HEK293 (cell line): ENCODE measurements around the gene WDR18.

Experiments
- CTCF ChIA-PET: fragments of 350-600 bp; formaldehyde crosslinking; extraction: SDS; loops from one replicate; lab custom pipeline; 2021; ENCODE audit warnings: antibody characterized with exemption; lab: Yijun Ruan, JAX
- POLR2A ChIA-PET: fragments of 300-600 bp; formaldehyde crosslinking; extraction: SDS; loops from one replicate; lab custom pipeline; 2020; ENCODE audit warnings: antibody characterized with exemption, inconsistent platforms; lab: Yijun Ruan, JAX
- H3K27ac ChIP-seq: fragments of 200-500 bp; sonication (Bioruptor generic); 2 replicates; pipeline ENCODE4 v1.5.1; 2014; ENCODE audit warnings: low read depth, low read length, control low read depth, inconsistent platforms; ENCODE audit errors: extremely low read depth
- H3K36me3 ChIP-seq, 2 experiments: fragments of 200-500 bp in 1 of 2; sonication (Bioruptor generic) in 1 of 2; 1 replicate in 1 of 2; 2 replicates in 1 of 2; pipeline ENCODE4 v1.5.1; 2014 to 2017; ENCODE audit warnings: inconsistent platforms in 2 of 2, low read length in 2 of 2; ENCODE audit not compliant: control insufficient read depth in 2 of 2, insufficient read depth in 1 of 2
- H3K4me1 ChIP-seq: fragments of 200-500 bp; sonication (Bioruptor generic); 2 replicates; pipeline ENCODE4 v1.5.1; 2014; ENCODE audit warnings: mild to moderate bottlenecking, low read length, inconsistent platforms; ENCODE audit not compliant: control insufficient read depth, insufficient read depth
- H3K4me3 ChIP-seq: 2 replicates; pipeline ENCODE4 v1.5.1; 2011; ENCODE audit warnings: low read depth, mild to moderate bottlenecking, control low read depth, low read length, moderate library complexity
- H3K9me3 ChIP-seq: fragments of 200-500 bp; sonication (Bioruptor generic); 2 replicates; pipeline ENCODE4 v1.5.1; 2014; ENCODE audit warnings: low read depth, low read length, inconsistent platforms; ENCODE audit not compliant: control insufficient read depth, insufficient read depth
- KLF8 ChIP-seq: fragments of 450-650 bp; formaldehyde crosslinking; IDR thresholded peaks from 2 replicates; pipeline ENCODE4 v1.5.1; 2016; ENCODE audit warnings: missing biosample characterization, missing genetic modification characterization
- KLF9 ChIP-seq: fragments of 450-650 bp; formaldehyde crosslinking; IDR thresholded peaks from 2 replicates; pipeline ENCODE4 v1.5.1; 2016; ENCODE audit warnings: missing biosample characterization, missing genetic modification characterization, low read depth
- RBAK ChIP-seq: fragments of 450-650 bp; formaldehyde crosslinking; IDR thresholded peaks from 2 replicates; pipeline ENCODE4 v1.5.1; 2016; ENCODE audit warnings: missing biosample characterization, missing genetic modification characterization
- ZNF112 ChIP-seq: fragments of 450-650 bp; formaldehyde crosslinking; IDR thresholded peaks from 2 replicates; pipeline ENCODE4 v1.5.0; 2017; ENCODE audit warnings: missing biosample characterization, missing genetic modification characterization
- ZNF133 ChIP-seq: fragments of 450-650 bp; formaldehyde crosslinking; IDR thresholded peaks from 2 replicates; pipeline ENCODE4 v1.5.1; 2016; ENCODE audit warnings: missing biosample characterization, missing genetic modification characterization
- ZNF138 ChIP-seq: fragments of 450-650 bp; formaldehyde crosslinking; IDR thresholded peaks from 2 replicates; pipeline ENCODE4 v1.5.1; 2016; ENCODE audit warnings: missing biosample characterization, missing genetic modification characterization, borderline replicate concordance
- ZNF2 ChIP-seq: fragments of 450-650 bp; formaldehyde crosslinking; IDR thresholded peaks from 2 replicates; pipeline ENCODE4 v1.5.1; 2016; ENCODE audit warnings: missing biosample characterization, missing genetic modification characterization
- ZNF350 ChIP-seq: fragments of 450-650 bp; formaldehyde crosslinking; IDR thresholded peaks from 2 replicates; pipeline ENCODE4 v1.5.0; 2017; ENCODE audit warnings: missing biosample characterization, mild to moderate bottlenecking, missing genetic modification characterization
- ZNF404 ChIP-seq: fragments of 450-650 bp; formaldehyde crosslinking; IDR thresholded peaks from 2 replicates; pipeline ENCODE4 v1.5.1; 2017; ENCODE audit warnings: missing biosample characterization, missing genetic modification characterization
- ZNF510 ChIP-seq: fragments of 450-650 bp; formaldehyde crosslinking; IDR thresholded peaks from 2 replicates; pipeline ENCODE4 v1.5.1; 2018; ENCODE audit warnings: mild to moderate bottlenecking, missing genetic modification characterization, missing biosample characterization; ENCODE audit not compliant: insufficient replicate concordance
- ZNF529 ChIP-seq: fragments of 450-650 bp; formaldehyde crosslinking; IDR thresholded peaks from 2 replicates; pipeline ENCODE4 v1.5.1; 2017; ENCODE audit warnings: missing genetic modification characterization, missing biosample characterization; ENCODE audit not compliant: insufficient replicate concordance
- ZNF558 ChIP-seq: fragments of 450-650 bp; formaldehyde crosslinking; IDR thresholded peaks from 2 replicates; pipeline ENCODE4 v1.5.1; 2016; ENCODE audit warnings: missing biosample characterization, missing genetic modification characterization
- ZNF600 ChIP-seq: fragments of 450-650 bp; formaldehyde crosslinking; IDR thresholded peaks from 2 replicates; pipeline ENCODE4 v1.5.1; 2016; ENCODE audit warnings: missing biosample characterization, missing genetic modification characterization
- ZNF76 ChIP-seq: fragments of 450-650 bp; formaldehyde crosslinking; IDR thresholded peaks from 2 replicates; pipeline ENCODE4; 2016; ENCODE audit warnings: low read depth, missing biosample characterization, missing genetic modification characterization, borderline replicate concordance
- ZNF837 ChIP-seq: fragments of 450-650 bp; formaldehyde crosslinking; IDR thresholded peaks from 2 replicates; pipeline ENCODE4 v1.5.1; 2016; ENCODE audit warnings: missing biosample characterization, missing genetic modification characterization
- TF ChIP-seq, protein P1 (sequence below): fragments of 450-650 bp; formaldehyde crosslinking; IDR thresholded peaks from 2 replicates; pipeline ENCODE4 v1.5.1; 2017; ENCODE audit warnings: missing biosample characterization, missing genetic modification characterization
- TF ChIP-seq, protein P2 (sequence below): fragments of 450-650 bp; formaldehyde crosslinking; IDR thresholded peaks from 2 replicates; pipeline ENCODE4 v1.5.1; 2016; ENCODE audit warnings: missing biosample characterization, missing genetic modification characterization
- TF ChIP-seq, protein P3 (sequence below): fragments of 450-650 bp; formaldehyde crosslinking; IDR thresholded peaks from 2 replicates; pipeline ENCODE4 v1.5.1; 2016; ENCODE audit warnings: missing biosample characterization, missing genetic modification characterization
- TF ChIP-seq, protein P4 (sequence below): fragments of 450-650 bp; formaldehyde crosslinking; IDR thresholded peaks from 2 replicates; pipeline ENCODE4 v1.5.1; 2017; ENCODE audit warnings: missing biosample characterization, mild to moderate bottlenecking, missing genetic modification characterization, moderate library complexity
- TF ChIP-seq, protein P5 (sequence below): fragments of 450-650 bp; formaldehyde crosslinking; IDR thresholded peaks from 2 replicates; pipeline ENCODE4 v1.5.1; 2016; ENCODE audit warnings: missing biosample characterization, missing genetic modification characterization
- TF ChIP-seq, protein P6 (sequence below): fragments of 450-650 bp; formaldehyde crosslinking; IDR thresholded peaks from 2 replicates; pipeline ENCODE4 v1.5.1; 2016; ENCODE audit warnings: missing biosample characterization, missing genetic modification characterization
- TF ChIP-seq, protein P7 (sequence below): fragments of 450-650 bp; formaldehyde crosslinking; IDR thresholded peaks from 2 replicates; pipeline ENCODE4 v1.5.1; 2016; ENCODE audit warnings: missing biosample characterization, missing genetic modification characterization, low read depth

WDR18 gene

DNA sequence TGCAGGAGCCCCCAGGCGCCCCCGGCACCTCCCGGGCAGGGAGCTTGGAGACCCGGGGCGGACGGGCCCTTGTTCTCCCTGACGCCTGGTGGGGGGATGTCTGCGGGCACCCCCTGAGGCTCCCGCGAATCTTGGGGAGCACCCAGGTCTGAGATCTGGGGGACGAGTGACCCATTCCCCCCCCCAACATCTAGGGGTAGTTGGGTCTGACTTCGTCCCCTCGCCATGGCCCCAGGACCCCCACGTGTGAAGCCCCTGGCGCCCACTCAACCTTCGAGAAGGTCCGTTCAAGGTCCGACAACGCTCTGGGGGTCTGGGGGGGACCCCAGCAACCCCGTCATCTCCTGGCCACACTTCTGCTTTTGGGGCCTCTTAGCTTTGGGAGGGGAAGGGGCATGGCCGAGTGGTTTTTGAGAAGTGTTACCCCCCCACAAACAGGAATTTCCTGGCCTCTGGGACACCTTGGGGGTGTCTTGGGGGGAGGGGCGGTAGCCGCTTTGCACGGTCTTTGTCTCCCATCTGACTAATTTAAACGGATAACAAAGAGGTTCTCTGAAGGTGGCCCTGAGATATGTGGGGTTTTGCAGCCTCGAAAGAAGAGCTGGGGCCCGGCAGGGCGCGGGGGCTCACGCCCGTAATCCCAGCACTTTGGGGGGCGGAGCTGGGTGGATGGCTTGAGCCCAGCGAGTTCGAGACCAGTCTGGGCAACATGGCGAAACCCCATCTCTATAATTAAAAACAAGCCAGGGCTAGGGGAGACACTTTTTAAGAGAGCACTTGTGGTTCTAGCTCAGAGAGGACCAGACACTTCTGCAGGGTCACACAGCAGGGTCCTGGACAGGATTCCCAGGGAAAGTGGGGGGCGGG is 42.9 kb downstream of the WDR18 start (continued):
- TF ChIP-seq, protein P1, sequence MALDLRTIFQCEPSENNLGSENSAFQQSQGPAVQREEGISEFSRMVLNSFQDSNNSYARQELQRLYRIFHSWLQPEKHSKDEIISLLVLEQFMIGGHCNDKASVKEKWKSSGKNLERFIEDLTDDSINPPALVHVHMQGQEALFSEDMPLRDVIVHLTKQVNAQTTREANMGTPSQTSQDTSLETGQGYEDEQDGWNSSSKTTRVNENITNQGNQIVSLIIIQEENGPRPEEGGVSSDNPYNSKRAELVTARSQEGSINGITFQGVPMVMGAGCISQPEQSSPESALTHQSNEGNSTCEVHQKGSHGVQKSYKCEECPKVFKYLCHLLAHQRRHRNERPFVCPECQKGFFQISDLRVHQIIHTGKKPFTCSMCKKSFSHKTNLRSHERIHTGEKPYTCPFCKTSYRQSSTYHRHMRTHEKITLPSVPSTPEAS (tag by site-specific recombination), result no peak
- TF ChIP-seq, protein P2, sequence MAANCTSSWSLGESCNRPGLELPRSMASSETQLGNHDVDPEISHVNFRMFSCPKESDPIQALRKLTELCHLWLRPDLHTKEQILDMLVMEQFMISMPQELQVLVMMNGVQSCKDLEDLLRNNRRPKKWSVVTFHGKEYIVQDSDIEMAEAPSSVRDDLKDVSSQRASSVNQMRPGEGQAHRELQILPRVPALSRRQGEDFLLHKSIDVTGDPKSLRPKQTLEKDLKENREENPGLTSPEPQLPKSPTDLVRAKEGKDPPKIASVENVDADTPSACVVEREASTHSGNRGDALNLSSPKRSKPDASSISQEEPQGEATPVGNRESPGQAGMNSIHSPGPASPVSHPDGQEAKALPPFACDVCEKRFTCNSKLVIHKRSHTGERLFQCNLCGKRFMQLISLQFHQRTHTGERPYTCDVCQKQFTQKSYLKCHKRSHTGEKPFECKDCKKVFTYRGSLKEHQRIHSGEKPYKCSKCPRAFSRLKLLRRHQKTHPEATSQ, result no peak
- peak; percentile 76; the same call in 1 of the 2 replicates for TF ChIP-seq KLF8 (tag by site-specific recombination)

DNA sequence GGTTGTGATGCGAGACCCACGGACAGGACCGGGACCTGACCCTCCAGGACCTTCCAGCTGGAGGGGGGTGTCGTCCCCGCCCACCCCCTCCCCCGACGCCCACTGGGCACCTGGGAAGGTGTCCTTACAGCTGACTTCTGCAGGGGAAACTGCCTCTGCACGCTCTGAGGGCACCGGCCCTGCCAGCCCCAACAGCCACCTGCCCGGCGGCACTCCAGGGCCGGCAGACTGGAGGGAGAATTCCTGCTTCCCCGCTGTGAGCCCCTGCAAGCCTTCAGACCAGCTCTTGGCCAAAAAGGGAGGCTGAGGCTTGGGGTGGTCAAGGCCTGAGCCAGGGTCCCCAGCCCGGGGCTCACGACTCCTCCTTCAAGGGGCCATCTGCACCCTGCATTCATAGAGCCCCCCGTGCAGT is 43.5 kb downstream of the WDR18 start:
- ChIA-PET CTCF (interaction anchor here (0.6 kb wide), 1 partner anchor 306 kb away, joined by 3 read pairs; no protein-coding TSS in a partner anchor), POLR2A (interaction anchor here (0.6 to 6.2 kb wide), 7 partner anchors 12 to 386 kb away, joined by 3 to 60 read pairs (median 8); partner anchors contain the start of genes ABCA7, CIRBP and GPX4)
- H3K4me1 ChIP-seq, result peaks cover 5% of the 10 kb centered on the region; the same call in 1 of the 2 replicates
- H3K36me3 ChIP-seq, result peaks cover 0 to 5% of the 10 kb centered on the region in 2 experiments; a peak in 1 of 3 replicates
- H3K9me3 ChIP-seq, result no peaks in the 10 kb centered on the region
- H3K4me3 ChIP-seq, result no peak overlapping the region; the same call in 1 of the 2 replicates
- H3K27ac ChIP-seq, result no peak overlapping the region
- TF ChIP-seq ZNF404 (tag by site-specific recombination), result no peak
- TF ChIP-seq, protein P3, sequence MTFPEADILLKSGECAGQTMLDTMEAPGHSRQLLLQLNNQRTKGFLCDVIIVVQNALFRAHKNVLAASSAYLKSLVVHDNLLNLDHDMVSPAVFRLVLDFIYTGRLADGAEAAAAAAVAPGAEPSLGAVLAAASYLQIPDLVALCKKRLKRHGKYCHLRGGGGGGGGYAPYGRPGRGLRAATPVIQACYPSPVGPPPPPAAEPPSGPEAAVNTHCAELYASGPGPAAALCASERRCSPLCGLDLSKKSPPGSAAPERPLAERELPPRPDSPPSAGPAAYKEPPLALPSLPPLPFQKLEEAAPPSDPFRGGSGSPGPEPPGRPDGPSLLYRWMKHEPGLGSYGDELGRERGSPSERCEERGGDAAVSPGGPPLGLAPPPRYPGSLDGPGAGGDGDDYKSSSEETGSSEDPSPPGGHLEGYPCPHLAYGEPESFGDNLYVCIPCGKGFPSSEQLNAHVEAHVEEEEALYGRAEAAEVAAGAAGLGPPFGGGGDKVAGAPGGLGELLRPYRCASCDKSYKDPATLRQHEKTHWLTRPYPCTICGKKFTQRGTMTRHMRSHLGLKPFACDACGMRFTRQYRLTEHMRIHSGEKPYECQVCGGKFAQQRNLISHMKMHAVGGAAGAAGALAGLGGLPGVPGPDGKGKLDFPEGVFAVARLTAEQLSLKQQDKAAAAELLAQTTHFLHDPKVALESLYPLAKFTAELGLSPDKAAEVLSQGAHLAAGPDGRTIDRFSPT (tag by site-specific recombination), result peak; percentile 81; the same call in 1 of the 2 replicates
- no peak for TF ChIP-seq ZNF133
- TF ChIP-seq ZNF558 (tag by site-specific recombination), result no peak
- no peak for TF ChIP-seq ZNF112 (tag by site-specific recombination)
- TF ChIP-seq, protein P4, sequence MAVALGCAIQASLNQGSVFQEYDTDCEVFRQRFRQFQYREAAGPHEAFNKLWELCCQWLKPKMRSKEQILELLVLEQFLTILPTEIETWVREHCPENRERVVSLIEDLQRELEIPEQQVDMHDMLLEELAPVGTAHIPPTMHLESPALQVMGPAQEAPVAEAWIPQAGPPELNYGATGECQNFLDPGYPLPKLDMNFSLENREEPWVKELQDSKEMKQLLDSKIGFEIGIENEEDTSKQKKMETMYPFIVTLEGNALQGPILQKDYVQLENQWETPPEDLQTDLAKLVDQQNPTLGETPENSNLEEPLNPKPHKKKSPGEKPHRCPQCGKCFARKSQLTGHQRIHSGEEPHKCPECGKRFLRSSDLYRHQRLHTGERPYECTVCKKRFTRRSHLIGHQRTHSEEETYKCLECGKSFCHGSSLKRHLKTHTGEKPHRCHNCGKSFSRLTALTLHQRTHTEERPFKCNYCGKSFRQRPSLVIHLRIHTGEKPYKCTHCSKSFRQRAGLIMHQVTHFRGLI (tag by site-specific recombination), result no peak
- TF ChIP-seq ZNF2, result no peak
- TF ChIP-seq, protein P5, sequence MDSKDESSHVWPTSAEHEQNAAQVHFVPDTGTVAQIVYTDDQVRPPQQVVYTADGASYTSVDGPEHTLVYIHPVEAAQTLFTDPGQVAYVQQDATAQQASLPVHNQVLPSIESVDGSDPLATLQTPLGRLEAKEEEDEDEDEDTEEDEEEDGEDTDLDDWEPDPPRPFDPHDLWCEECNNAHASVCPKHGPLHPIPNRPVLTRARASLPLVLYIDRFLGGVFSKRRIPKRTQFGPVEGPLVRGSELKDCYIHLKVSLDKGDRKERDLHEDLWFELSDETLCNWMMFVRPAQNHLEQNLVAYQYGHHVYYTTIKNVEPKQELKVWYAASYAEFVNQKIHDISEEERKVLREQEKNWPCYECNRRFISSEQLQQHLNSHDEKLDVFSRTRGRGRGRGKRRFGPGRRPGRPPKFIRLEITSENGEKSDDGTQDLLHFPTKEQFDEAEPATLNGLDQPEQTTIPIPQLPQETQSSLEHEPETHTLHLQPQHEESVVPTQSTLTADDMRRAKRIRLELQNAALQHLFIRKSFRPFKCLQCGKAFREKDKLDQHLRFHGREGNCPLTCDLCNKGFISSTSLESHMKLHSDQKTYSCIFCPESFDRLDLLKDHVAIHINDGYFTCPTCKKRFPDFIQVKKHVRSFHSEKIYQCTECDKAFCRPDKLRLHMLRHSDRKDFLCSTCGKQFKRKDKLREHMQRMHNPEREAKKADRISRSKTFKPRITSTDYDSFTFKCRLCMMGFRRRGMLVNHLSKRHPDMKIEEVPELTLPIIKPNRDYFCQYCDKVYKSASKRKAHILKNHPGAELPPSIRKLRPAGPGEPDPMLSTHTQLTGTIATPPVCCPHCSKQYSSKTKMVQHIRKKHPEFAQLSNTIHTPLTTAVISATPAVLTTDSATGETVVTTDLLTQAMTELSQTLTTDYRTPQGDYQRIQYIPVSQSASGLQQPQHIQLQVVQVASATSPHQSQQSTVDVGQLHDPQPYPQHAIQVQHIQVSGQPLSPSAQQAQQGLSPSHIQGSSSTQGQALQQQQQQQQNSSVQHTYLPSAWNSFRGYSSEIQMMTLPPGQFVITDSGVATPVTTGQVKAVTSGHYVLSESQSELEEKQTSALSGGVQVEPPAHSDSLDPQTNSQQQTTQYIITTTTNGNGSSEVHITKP, result no peak
- TF ChIP-seq, protein P6, sequence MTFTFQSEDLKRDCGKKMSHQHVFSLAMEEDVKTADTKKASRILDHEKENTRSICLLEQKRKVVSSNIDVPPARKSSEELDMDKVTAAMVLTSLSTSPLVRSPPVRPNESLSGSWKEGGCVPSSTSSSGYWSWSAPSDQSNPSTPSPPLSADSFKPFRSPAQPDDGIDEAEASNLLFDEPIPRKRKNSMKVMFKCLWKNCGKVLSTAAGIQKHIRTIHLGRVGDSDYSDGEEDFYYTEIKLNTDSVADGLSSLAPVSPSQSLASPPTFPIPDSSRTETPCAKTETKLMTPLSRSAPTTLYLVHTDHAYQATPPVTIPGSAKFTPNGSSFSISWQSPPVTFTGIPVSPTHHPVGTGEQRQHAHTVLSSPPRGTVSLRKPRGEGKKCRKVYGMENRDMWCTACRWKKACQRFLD, result no peak
- no peak for TF ChIP-seq ZNF76 (tag by site-specific recombination)
- no peak for TF ChIP-seq ZNF837 (tag by site-specific recombination)
- TF ChIP-seq ZNF600 (tag by site-specific recombination), result no peak
- no peak for TF ChIP-seq ZNF529
- TF ChIP-seq, protein P7, sequence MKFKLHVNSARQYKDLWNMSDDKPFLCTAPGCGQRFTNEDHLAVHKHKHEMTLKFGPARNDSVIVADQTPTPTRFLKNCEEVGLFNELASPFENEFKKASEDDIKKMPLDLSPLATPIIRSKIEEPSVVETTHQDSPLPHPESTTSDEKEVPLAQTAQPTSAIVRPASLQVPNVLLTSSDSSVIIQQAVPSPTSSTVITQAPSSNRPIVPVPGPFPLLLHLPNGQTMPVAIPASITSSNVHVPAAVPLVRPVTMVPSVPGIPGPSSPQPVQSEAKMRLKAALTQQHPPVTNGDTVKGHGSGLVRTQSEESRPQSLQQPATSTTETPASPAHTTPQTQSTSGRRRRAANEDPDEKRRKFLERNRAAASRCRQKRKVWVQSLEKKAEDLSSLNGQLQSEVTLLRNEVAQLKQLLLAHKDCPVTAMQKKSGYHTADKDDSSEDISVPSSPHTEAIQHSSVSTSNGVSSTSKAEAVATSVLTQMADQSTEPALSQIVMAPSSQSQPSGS (tag by site-specific recombination), result no peak
- no peak for TF ChIP-seq ZNF138 (tag by site-specific recombination)
- no peak for TF ChIP-seq KLF9 (tag by site-specific recombination)
- no peak for TF ChIP-seq ZNF350 (tag by site-specific recombination)
- no peak for TF ChIP-seq RBAK (tag by site-specific recombination)
- TF ChIP-seq ZNF510 (tag by site-specific recombination), result no peak
